T-cell (primary cell): ENCODE results near the gene RARG. TPM values are rescaled to one million over a fixed set of nuclear protein-coding genes. Genes with fewer than 3 reads are reported as not detected.
"Not testable (repeated sequence)": the region's sequence is repeated elsewhere in the genome, so short reads cannot be mapped to it uniquely, and the experiment has no call there.

Experiments used
- ATAC-seq, 4 experiments: fragments of 200-7000 bp in 3 of 4; fragments of 150-1000 bp in 1 of 4; cut with Tn5 transposase; replicated peaks in 1 of 4; 1 replicate in 3 of 4; 2 replicates in 1 of 4; pipeline ENCODE4 v1.10.0; 2021; ENCODE audit warnings: moderate library complexity in 3 of 4, mild to moderate bottlenecking in 2 of 4, moderate number of reproducible peaks in 1 of 4
- CTCF ChIA-PET, 2 donors: fragments of 300-600 bp; sonication (Branson Sonifier 250); formaldehyde crosslinking; loops; one replicate each; lab custom pipeline; 2022; ENCODE audit warnings: antibody characterized with exemption in 2 of 2; lab: Charles Lee
- POLR2A ChIA-PET, 2 donors: fragments of 300-600 bp; sonication (Branson Sonifier 250); formaldehyde crosslinking; loops; one replicate each; lab custom pipeline; 2022; ENCODE audit warnings: antibody characterized with exemption in 2 of 2; lab: Charles Lee
- DNase-seq, 35 experiments: peaks; one replicate each; pipeline versions ENCODE4 v3.0.0 to v3.0.0-alpha.2; 2013 to 2023
- H3K27ac ChIP-seq: one replicate; pipeline ENCODE4 v1.5.1; 2013; ENCODE audit warnings: low read length
- H3K27me3 ChIP-seq, 2 experiments: replicated peaks in 1 of 2; 1 replicate in 1 of 2; 2 replicates in 1 of 2; pipeline versions ENCODE4 v1.6.1 to v1.7.0; 2013; ENCODE audit warnings: low read length in 1 of 2, mixed read lengths in 1 of 2; ENCODE audit not compliant: control insufficient read depth in 2 of 2, insufficient read depth in 2 of 2; ENCODE audit errors: extremely low read depth in 1 of 2
- H3K36me3 ChIP-seq, 2 donors: 1 replicate in 1 of 2; 2 replicates in 1 of 2; pipeline versions ENCODE4 v1.6.1 to v1.7.0; 2013; ENCODE audit warnings: low read length in 1 of 2; ENCODE audit not compliant: control insufficient read depth in 2 of 2, insufficient read depth in 1 of 2; ENCODE audit errors: extremely low read depth in 1 of 2
- H3K4me1 ChIP-seq, 2 experiments: 1 replicate in 1 of 2; 2 replicates in 1 of 2; pipeline versions ENCODE4 v1.6.1 to v1.7.0; 2013; ENCODE audit warnings: low read length in 2 of 2, mixed read lengths in 1 of 2; ENCODE audit not compliant: insufficient read depth in 2 of 2, control insufficient read depth in 1 of 2; ENCODE audit errors: extremely low read depth in 1 of 2
- H3K4me3 ChIP-seq, 2 donors: 1 replicate in 1 of 2; 2 replicates in 1 of 2; pipeline versions ENCODE4 v1.5.1 to v1.7.0; 2013; ENCODE audit warnings: mild to moderate bottlenecking in 2 of 2, low read length in 1 of 2, moderate library complexity in 1 of 2; ENCODE audit not compliant: control insufficient read depth in 1 of 2; ENCODE audit errors: extremely low read depth in 1 of 2
- H3K9me3 ChIP-seq: 2 replicates; pipeline ENCODE4 v1.7.0; 2013
- H3K27ac Mint-ChIP-seq, 2 donors: one replicate each; pipeline ENCODE4 v1.8.0; 2020 to 2021; ENCODE audit warnings: mild to moderate bottlenecking in 2 of 2, mixed read lengths in 2 of 2
- H3K27me3 Mint-ChIP-seq, 2 donors: one replicate each; pipeline ENCODE4 v1.8.0; 2021 to 2022; ENCODE audit warnings: mixed read lengths in 2 of 2
- H3K36me3 Mint-ChIP-seq: one replicate; pipeline ENCODE4 v1.8.0; 2021; ENCODE audit warnings: mixed read lengths
- H3K4me1 Mint-ChIP-seq, 3 donors: one replicate each; pipeline ENCODE4 v1.8.0; 2020 to 2022; ENCODE audit warnings: mixed read lengths in 3 of 3, mild to moderate bottlenecking in 1 of 3
- H3K4me3 Mint-ChIP-seq, 3 donors: one replicate each; pipeline ENCODE4 v1.8.0; 2020 to 2022; ENCODE audit warnings: mild to moderate bottlenecking in 3 of 3, mixed read lengths in 3 of 3, moderate library complexity in 3 of 3
- H3K9me3 Mint-ChIP-seq, 3 donors: one replicate each; pipeline ENCODE4 v1.8.0; 2020 to 2022; ENCODE audit warnings: mixed read lengths in 3 of 3
- WGBS: methylation state at CpG from one replicate; pipeline ENCODE4 v1.1.5; 2013; ENCODE audit warnings: missing lambda C conversion rate; ENCODE audit not compliant: insufficient coverage; 5-methylcytosine and 5-hydroxymethylcytosine counted together
- total RNA-seq, 35 experiments: library from RNA in 6 of 35; stranded (reverse) in 6 of 35; fragments of 120-200 nt in 1 of 35; gene quantifications; one replicate each; pipeline versions ENCODE4 v1.2.1 to v1.2.4 and lab custom pipeline; 2013 to 2026

RARG gene
- total RNA-seq, 5 donors from 2014 or later (not counting 1 experiment from before 2014, with no cell fraction given) = 20.3 to 91.3 (median 74.2) TPM

DNA sequence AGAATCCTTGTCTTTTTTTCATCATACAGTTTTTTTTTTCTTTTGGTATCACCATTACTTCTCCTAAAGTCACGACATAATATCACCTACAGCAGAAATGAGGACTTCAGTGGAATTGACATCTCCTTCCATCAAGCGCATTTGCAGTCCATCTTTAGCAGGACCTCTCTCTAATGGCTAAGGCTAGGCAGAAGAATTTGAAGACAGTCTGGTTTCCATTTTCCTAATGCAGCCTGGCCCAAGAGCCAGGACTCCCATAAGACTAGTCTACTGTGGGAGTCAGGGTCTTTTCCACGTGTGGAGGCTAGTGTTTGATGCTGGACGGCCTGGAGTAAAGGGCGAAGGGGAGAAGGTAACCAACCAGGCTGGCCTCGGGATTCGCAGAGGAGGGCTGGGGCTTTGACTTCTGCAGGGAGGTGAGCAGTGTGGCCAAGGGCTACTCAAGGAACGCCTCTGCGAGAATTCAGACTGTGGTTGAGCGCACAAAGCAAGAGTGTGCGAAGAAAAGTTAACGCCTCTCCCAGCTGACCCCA is 52.3 kb downstream of the RARG start:
- Mint-ChIP-seq H3K27me3 (no peaks in the 10 kb centered on the region), H3K36me3 (peaks cover 25% of the 10 kb centered on the region), H3K4me3 (peak overlapping the region; percentile 89 to 97 (median 91)), H3K4me1 (peaks cover 46 to 52% (median 49%) of the 10 kb centered on the region in 3 donors), H3K9me3 (no peaks in the 10 kb centered on the region), H3K27ac (peak overlapping the region; percentile 96 to 98)
- Histone ChIP-seq H3K27me3 (no peaks in the 10 kb centered on the region), H3K36me3 (peaks cover 5 to 32% of the 10 kb centered on the region in 2 donors), H3K9me3 (no peaks in the 10 kb centered on the region), H3K4me1 (peaks cover 33 to 46% of the 10 kb centered on the region in 2 experiments), H3K4me3 (peak overlapping the region; percentile 73 to 74), H3K27ac (peak overlapping the region; percentile 95)
- peak; percentile 1 to 3 (median 1) for ATAC-seq
- WGBS = 20% methylated on average over 7 of the region's 12 CpGs
- ChIA-PET CTCF (interaction anchor here (0.6 to 3.1 kb wide), 8 partner anchors 20 to 1962 kb away, joined by 3 to 11 read pairs (median 3); partner anchors contain the start of genes AAAS (in 1 of the 2), ESPL1 (in 1 of the 2), ITGB7 (in 1 of the 2) and MYG1 (in 1 of the 2)), POLR2A (interaction anchor here (0.5 to 1.4 kb wide), 8 partner anchors 19 to 200 kb away, joined by 3 to 7 read pairs (median 5); partner anchors contain the start of gene PFDN5 (in 1 of the 2))
- peak in 1 of 35 experiments; percentile 15 for DNase-seq

DNA sequence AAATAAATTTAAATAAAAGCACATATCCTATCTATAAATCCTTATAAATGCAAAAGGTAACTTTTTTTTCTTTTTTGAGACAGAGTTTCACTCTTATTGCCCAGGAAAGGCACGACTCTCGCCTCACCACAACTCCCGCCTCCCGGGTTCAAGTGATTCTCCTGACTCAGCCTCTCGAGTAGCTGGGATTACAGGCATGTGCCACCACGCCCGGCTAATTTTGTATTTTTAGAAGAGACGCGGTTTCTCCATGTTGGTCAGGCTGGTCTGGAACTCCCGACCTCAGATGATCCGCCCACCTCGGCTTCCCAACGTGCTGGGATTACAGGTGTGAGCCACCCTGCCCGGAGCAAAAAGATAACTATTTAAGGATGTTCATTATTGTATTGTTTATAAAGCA is 53.2 kb downstream of the RARG start:
- Histone ChIP-seq H3K4me1 (peaks cover 33 to 36% of the 10 kb centered on the region in 2 experiments), H3K27ac (peak overlapping the region; percentile 95), H3K36me3 (peaks cover 5 to 24% of the 10 kb centered on the region in 2 donors)
- H3K27me3 Mint-ChIP-seq, H3K9me3 ChIP-seq, ATAC-seq, H3K4me3 ChIP-seq, H3K27me3 ChIP-seq, DNase-seq, H3K9me3 Mint-ChIP-seq, CTCF ChIA-PET: not testable (repeated sequence)
- WGBS = 95% methylated on average over 13 of the region's 14 CpGs
- H3K4me3 Mint-ChIP-seq = peak overlapping the region; percentile 89 to 97 (median 91)
- POLR2A ChIA-PET = interaction anchor here in 1 of 2 donors (0.7 kb wide), 1 partner anchor 114 kb away, joined by 5 read pairs; no protein-coding TSS in a partner anchor
- peak overlapping the region; percentile 96 to 98 for H3K27ac Mint-ChIP-seq
- peaks cover 39 to 43% (median 40%) of the 10 kb centered on the region in 3 donors for H3K4me1 Mint-ChIP-seq
- peaks cover 19% of the 10 kb centered on the region for H3K36me3 Mint-ChIP-seq

DNA sequence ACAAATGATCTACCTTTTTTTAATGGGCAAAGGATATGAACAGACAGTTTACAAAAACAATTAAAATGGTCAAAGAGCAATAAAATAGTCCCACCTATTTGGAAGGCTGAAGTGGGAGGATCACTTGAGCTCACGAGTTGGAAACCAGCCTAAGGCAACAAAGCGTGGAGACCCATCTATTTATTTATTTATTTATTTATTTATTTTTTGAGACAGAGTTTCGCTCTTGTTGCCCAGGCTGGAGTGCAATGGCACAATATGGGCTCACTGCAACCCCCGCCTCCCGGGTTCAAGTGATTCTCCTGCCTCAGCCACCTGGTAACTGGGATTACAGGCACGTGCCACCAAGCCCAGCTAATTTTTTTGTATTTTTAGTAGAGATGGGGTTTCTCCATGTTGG is 54.6 kb downstream of the RARG start:
- Histone ChIP-seq H3K36me3 (peaks cover 5 to 10% of the 10 kb centered on the region in 2 donors), H3K4me1 (peaks cover 22 to 24% of the 10 kb centered on the region in 2 experiments)
- H3K4me3 ChIP-seq, H3K4me3 Mint-ChIP-seq, ATAC-seq, H3K27me3 ChIP-seq, H3K27me3 Mint-ChIP-seq, H3K27ac ChIP-seq, DNase-seq, H3K9me3 ChIP-seq, H3K9me3 Mint-ChIP-seq: not testable (repeated sequence)
- H3K27ac Mint-ChIP-seq = peak overlapping the region; percentile 11 to 52
- 90% methylated on average over 2 of the region's 6 CpGs for WGBS
- peaks cover 26 to 29% (median 27%) of the 10 kb centered on the region in 3 donors for H3K4me1 Mint-ChIP-seq
- ChIA-PET POLR2A (interaction anchor here in 1 of 2 donors (0.8 kb wide), 1 partner anchor 51 kb away, joined by 3 read pairs; no protein-coding TSS in a partner anchor), CTCF (interaction anchor here in 1 of 2 donors (0.6 kb wide), 1 partner anchor 17 kb away, joined by 3 read pairs; no protein-coding TSS in a partner anchor)
- H3K36me3 Mint-ChIP-seq = peaks cover 11% of the 10 kb centered on the region

DNA sequence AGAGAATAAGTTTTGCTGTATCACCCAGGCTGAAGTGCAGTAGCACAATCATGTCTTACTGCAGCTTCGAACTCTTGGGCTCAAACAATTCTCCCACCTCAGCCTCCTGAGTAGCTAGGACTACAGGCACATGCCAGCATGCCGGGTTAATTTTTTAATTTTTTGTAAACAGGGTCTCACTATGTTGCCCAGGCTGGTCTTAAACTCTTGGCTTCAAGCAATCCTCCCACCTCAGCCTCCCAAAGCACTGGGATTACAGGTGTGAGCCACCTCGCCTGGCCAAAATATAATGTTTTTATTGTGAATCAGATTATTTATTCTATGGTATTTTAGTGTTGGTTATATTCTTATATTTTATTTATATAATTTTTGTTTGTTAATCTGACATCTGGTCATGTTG is 55.3 kb downstream of the RARG start:
- Mint-ChIP-seq H3K36me3 (peaks cover 7% of the 10 kb centered on the region), H3K4me1 (peaks cover 19 to 22% (median 20%) of the 10 kb centered on the region in 3 donors), H3K27me3 (no peaks in the 10 kb centered on the region), H3K4me3 (no peak overlapping the region), H3K27ac (no peak overlapping the region), H3K9me3 (no peaks in the 10 kb centered on the region)
- DNase-seq = no peak
- ChIA-PET POLR2A (interaction anchor here in 1 of 2 donors (0.8 kb wide), 1 partner anchor 52 kb away, joined by 3 read pairs; no protein-coding TSS in a partner anchor), CTCF (interaction anchor here in 1 of 2 donors (0.6 kb wide), 1 partner anchor 16 kb away, joined by 3 read pairs; no protein-coding TSS in a partner anchor)
- no peak for ATAC-seq
- Histone ChIP-seq H3K9me3 (no peaks in the 10 kb centered on the region), H3K4me1 (peaks cover 15 to 17% of the 10 kb centered on the region in 2 experiments), H3K27me3 (no peaks in the 10 kb centered on the region), H3K4me3 (no peak overlapping the region), H3K36me3 (peaks cover 1 to 3% of the 10 kb centered on the region in 2 donors), H3K27ac (no peak overlapping the region)
- WGBS = 80% methylated on average over 1 of the region's 3 CpGs

DNA sequence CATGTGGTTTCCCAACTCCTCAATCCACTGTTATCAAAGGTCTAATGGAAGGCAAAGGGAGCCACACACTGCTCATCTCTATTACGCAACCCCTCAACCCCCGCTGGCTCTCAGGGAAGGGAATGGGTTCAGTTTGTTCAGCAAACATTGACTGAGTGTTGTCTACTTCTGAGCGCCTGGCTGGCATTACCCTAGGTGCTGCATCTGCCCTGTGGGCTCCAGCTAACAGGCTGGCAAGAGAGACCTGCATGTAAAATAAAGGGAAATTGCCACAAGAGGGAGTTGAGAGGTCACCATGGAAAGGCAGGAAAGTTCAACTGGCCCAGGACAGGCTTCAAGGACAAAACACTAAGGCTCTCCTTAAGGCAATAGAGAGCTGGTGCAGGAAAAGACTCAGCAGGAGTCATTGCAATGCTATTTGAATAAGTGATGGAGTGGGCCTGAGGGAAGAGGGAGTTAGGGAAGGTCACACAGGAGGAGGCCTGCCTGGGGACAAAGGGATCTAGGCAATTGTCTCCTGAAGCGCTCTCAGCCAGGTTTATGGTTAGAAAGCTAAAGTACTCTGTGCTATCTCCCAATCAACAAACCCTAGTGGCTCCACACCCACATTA is 57.0 kb downstream of the RARG start:
- no peak overlapping the region for H3K4me3 ChIP-seq
- H3K9me3 ChIP-seq = no peaks in the 10 kb centered on the region
- Mint-ChIP-seq H3K27me3 (no peaks in the 10 kb centered on the region), H3K9me3 (no peaks in the 10 kb centered on the region), H3K27ac (no peak overlapping the region), H3K36me3 (peaks cover 15% of the 10 kb centered on the region), H3K4me1 (peaks cover 11 to 12% (median 11%) of the 10 kb centered on the region in 3 donors), H3K4me3 (no peak overlapping the region)
- 100% methylated on average over 1 of the region's 4 CpGs for WGBS
- peaks cover 4% of the 10 kb centered on the region in 2 donors for H3K36me3 ChIP-seq
- ChIA-PET POLR2A (no interaction called here), CTCF (interaction anchor here (0.8 to 1.1 kb wide), 2 partner anchors 12 to 16 kb away, joined by 3 to 4 read pairs; no protein-coding TSS in a partner anchor)
- no peaks in the 10 kb centered on the region for H3K27me3 ChIP-seq
- DNase-seq (no peak), ATAC-seq (peak in 1 of 4 experiments; percentile 30)
- H3K27ac ChIP-seq = no peak overlapping the region
- H3K4me1 ChIP-seq = peaks cover 8 to 9% of the 10 kb centered on the region in 2 experiments

DNA sequence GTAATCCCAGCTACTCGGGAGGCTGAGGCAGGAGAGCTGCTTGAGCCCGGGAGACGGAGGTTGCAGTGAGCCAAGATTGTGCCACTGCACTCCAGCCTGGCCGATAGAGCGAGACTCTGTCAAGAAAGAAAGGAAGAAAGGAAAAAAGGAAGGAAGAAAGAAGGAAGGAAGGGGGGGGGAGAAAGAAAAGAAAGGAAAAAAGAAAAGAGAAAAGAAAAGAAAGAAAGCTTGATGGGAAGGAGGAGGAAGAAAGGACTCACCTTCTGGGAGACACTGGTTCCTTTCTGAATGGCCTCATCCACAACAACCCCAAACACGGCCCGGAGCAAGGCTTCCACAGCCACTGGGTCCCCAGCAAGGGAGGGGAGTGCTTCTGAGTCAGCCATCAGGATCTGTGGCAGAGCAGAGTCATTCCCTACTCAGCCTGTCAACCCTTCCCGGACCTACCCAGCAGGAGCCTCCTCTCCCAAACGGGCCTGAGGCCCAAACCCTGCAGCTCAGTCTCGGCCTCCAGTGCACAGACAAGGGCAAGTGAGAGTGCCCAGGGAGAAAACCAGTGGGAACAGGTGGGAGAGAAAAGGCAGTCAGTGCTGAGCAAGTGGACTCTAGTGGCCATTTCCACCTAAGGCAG is 58.8 kb downstream of the RARG start:
- Histone ChIP-seq H3K4me3 (no peak overlapping the region), H3K27ac (no peak overlapping the region), H3K4me1 (no peaks in the 10 kb centered on the region), H3K9me3 (no peaks in the 10 kb centered on the region), H3K27me3 (no peaks in the 10 kb centered on the region), H3K36me3 (peaks cover 6% of the 10 kb centered on the region in 2 donors)
- Mint-ChIP-seq H3K4me3 (no peak overlapping the region), H3K4me1 (no peaks in the 10 kb centered on the region), H3K27ac (no peak overlapping the region), H3K9me3 (no peaks in the 10 kb centered on the region), H3K36me3 (peaks cover 20% of the 10 kb centered on the region), H3K27me3 (no peaks in the 10 kb centered on the region)
- no peak for ATAC-seq
- ChIA-PET POLR2A (no interaction called here), CTCF (no interaction called here)
- DNase-seq = no peak
- WGBS = 100% methylated on average over 4 of the region's 10 CpGs
